ENCODE data around the gene PSMD1.

- TF ChIP-seq CTCF (IDR thresholded peaks at IDR 0.05), result no peak
- no peak for TF ChIP-seq POLR2A (IDR thresholded peaks at IDR 0.05)
Observed at GRCh38 chr2:231034291-231034882, 22.3 kb upstream of the PSMD1 start.

Data from adrenal gland (tissue), 5 donors.